ENCODE data around the gene FNTB. TPM values are rescaled to one million over a fixed set of nuclear protein-coding genes. Genes with fewer than 3 reads are reported as not detected.
A peak's percentile ranks its signal among the peaks of the same experiment; 100 is the strongest.

FNTB gene
- total and polyA plus RNA-seq, 3 experiments from 2014 or later = 8.3 to 14.8 (median 14.3) TPM

DNA sequence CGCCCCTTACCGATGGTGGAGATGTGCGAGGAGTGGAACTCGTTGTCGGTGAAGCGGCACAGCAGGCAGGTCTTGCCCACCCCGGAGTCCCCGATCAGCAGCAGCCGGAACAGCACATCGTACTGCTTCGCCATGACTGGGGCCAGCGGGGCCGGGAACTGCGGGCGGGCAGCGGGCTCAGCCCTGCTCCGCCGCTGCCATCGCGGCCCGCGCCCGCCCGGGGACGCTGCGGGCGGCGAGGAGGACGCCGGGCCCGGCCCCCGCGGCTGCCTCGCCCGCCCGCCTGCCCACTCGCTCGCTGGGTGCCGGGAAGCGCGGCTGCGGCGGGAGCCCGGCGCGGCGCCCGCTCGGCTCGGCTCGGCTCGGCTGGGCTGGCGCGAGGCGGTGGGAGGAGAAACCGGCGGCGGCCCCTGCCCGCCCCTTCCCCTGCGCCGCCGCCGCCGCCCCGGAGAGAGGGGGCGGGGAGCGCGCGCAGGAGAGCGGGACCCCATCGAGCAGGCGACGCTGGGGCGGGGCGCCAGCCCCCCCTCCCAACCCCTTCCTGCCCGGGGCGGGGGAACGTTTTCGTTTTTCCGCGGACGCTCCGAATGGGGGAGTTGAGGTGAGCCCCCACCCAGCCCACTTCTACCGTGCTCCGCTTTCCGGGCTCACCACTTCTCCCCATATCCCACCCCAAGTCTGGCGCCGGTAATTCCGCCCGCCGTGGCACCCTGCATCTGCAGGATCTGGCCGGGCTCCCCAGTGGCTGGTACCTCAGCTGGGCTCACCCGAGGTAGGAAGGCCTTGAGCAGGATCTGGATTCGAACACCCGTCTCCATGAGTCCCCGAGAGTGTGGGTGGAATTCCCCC, 14.5 kb upstream of the FNTB start, which contains the start of gene RAB15:
RAB15 (minus strand) TSS at position 394 of the 849 bp plus-strand sequence; CDS start at position 134, 260 bp downstream.
- H3K4me1 Mint-ChIP-seq = peaks cover 15 to 19% (median 17%) of the 10 kb centered on the region in 3 donors
- peak; percentile 26 to 63 (median 43) for DNase-seq
- ChIA-PET POLR2A (interaction anchor here (0.9 to 1.2 kb wide), 2 partner anchors 57 to 58 kb away, joined by 3 to 6 read pairs; partner anchors contain the start of gene CHURC1), CTCF (no interaction called here)
- H3K27me3 Mint-ChIP-seq = no peaks in the 10 kb centered on the region
- H3K4me3 Mint-ChIP-seq = peak within 1 kb of the TSS; percentile 80 to 92 (median 85)
- H3K9me3 Mint-ChIP-seq = no peaks in the 10 kb centered on the region
- Histone ChIP-seq H3K27ac (ENCODE audit: low read depth, low read length) (no peak within 1 kb of the TSS), H3K9me3 (ENCODE audit: low read length) (no peaks in the 10 kb centered on the region), H3K4me3 (ENCODE audit: low read length) (peak within 1 kb of the TSS; percentile 54), H3K36me3 (ENCODE audit: insufficient read depth, low read length) (no peaks in the 10 kb centered on the region), H3K4me1 (ENCODE audit: insufficient read depth, low read length) (peaks cover 19% of the 10 kb centered on the region), H3K27me3 (ENCODE audit: insufficient read depth, low read length, poor library complexity, severe bottlenecking) (no peaks in the 10 kb centered on the region)
- no peaks in the 10 kb centered on the region for H3K36me3 Mint-ChIP-seq
- H3K27ac Mint-ChIP-seq = peak within 1 kb of the TSS in 7 of 8 donors; percentile 32 to 95 (median 63)

DNA sequence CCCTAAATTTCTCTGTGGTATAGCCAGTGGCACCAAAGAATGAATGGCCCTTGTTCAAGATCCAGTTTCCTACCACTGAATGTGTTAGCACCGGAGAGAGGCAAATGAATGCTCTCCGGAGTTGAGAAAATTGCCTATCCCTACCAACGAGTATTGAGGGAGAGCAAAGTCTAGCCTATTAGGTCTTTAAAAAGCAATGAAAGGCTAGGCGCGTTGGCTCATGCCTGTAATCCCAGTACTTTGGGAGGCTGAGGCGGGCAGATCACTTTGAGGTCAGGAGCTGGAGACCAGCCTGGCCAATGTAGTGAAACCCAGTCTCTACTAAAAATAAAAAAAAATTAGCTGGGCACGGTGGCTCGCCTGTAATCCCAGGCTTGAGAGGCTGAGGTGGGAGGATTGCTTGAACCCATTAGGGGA, 13.7 kb upstream of the FNTB start:
- DNase-seq = peak in 1 of 5 donors; percentile 6
- Histone ChIP-seq H3K4me3 (ENCODE audit: low read length) (no peak overlapping the region), H3K27ac (ENCODE audit: low read depth, low read length) (no peak overlapping the region), H3K27me3 (ENCODE audit: insufficient read depth, low read length, poor library complexity, severe bottlenecking) (no peaks in the 10 kb centered on the region), H3K9me3 (ENCODE audit: low read length) (no peaks in the 10 kb centered on the region), H3K4me1 (ENCODE audit: insufficient read depth, low read length) (peaks cover 19% of the 10 kb centered on the region), H3K36me3 (ENCODE audit: insufficient read depth, low read length) (no peaks in the 10 kb centered on the region)
- H3K9me3 Mint-ChIP-seq = no peaks in the 10 kb centered on the region
- H3K4me3 Mint-ChIP-seq = peak overlapping the region; percentile 80 to 92 (median 85)
- peaks cover 13 to 19% (median 17%) of the 10 kb centered on the region in 3 donors for H3K4me1 Mint-ChIP-seq
- peak overlapping the region in 3 of 8 donors; percentile 57 to 88 (median 69) for H3K27ac Mint-ChIP-seq
- H3K36me3 Mint-ChIP-seq = no peaks in the 10 kb centered on the region
- CTCF ChIA-PET = no interaction called here
- POLR2A ChIA-PET = interaction anchor here (1.2 kb wide), 1 partner anchor 58 kb away, joined by 3 read pairs; no protein-coding TSS in a partner anchor
- H3K27me3 Mint-ChIP-seq = no peaks in the 10 kb centered on the region

DNA sequence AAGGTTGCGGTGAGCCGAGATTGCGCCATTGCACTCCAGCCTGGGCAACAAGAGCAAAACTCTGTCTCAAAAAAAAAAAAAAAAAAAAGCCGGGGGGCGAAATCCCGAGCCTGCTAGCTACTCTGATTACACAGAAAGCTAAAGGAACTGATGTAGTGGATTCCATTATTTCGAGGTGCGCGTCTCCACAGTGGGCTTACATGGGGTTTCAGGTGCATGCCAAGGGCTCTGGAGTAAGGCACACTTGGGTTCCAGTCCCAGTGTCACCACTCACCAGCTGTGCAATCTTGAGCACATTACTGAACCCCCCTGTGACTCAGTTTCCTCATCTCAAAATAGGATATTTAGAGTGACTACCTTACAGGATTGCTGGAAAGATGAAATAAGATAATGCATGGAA, 12.9 kb upstream of the FNTB start:
- Histone ChIP-seq H3K27ac (ENCODE audit: low read depth, low read length) (no peak overlapping the region), H3K4me3 (ENCODE audit: low read length) (no peak overlapping the region), H3K9me3 (ENCODE audit: low read length) (no peaks in the 10 kb centered on the region), H3K4me1 (ENCODE audit: insufficient read depth, low read length) (peaks cover 19% of the 10 kb centered on the region), H3K36me3 (ENCODE audit: insufficient read depth, low read length) (no peaks in the 10 kb centered on the region), H3K27me3 (ENCODE audit: insufficient read depth, low read length, poor library complexity, severe bottlenecking) (no peaks in the 10 kb centered on the region)
- ChIA-PET POLR2A (no interaction called here), CTCF (interaction anchor here (1.2 to 1.7 kb wide), 3 partner anchors 9 to 13 kb away, joined by 3 to 6 read pairs (median 4); partner anchors contain the start of gene FNTB)
- no peaks in the 10 kb centered on the region for H3K36me3 Mint-ChIP-seq
- no peaks in the 10 kb centered on the region for H3K9me3 Mint-ChIP-seq
- peaks cover 13 to 19% (median 17%) of the 10 kb centered on the region in 3 donors for H3K4me1 Mint-ChIP-seq
- H3K27ac Mint-ChIP-seq = peak overlapping the region in 1 of 8 donors; percentile 54
- peak in 1 of 5 donors; percentile 3 for DNase-seq
- H3K27me3 Mint-ChIP-seq = no peaks in the 10 kb centered on the region
- peak overlapping the region in 3 of 7 donors; percentile 23 to 44 (median 30) for H3K4me3 Mint-ChIP-seq

DNA sequence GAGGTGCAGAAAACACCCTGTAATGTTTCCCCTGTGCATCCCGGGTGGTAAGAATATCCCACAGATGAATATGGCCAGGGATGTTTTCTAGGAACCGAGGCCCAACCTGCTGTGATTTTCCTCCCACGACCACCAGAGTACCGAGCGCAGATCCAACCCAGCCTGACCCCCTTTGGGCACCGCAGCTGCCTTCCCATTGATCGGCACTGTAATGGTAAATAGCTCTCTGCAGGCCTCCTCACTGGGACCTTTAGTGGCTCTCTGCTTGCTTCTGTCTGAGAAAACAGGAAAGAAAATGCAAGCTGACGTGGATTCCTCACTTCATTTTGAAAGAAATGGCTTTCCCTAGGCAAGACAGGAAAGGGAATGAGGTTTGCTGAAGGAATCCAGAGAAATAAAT, 12.1 kb upstream of the FNTB start:
- H3K36me3 ChIP-seq (ENCODE audit: insufficient read depth, low read length) = no peaks in the 10 kb centered on the region
- H3K27me3 ChIP-seq (ENCODE audit: insufficient read depth, low read length, poor library complexity, severe bottlenecking) = no peaks in the 10 kb centered on the region
- DNase-seq = peak in 1 of 5 donors; percentile 19
- H3K4me1 ChIP-seq (ENCODE audit: insufficient read depth, low read length) = peaks cover 19% of the 10 kb centered on the region
- H3K27ac Mint-ChIP-seq = no peak overlapping the region
- ChIA-PET POLR2A (interaction anchor here (0.6 to 1.0 kb wide), 2 partner anchors 48 to 151 kb away, joined by 3 to 4 read pairs; no protein-coding TSS in a partner anchor), CTCF (interaction anchor here (0.8 to 1.7 kb wide), 4 partner anchors 8 to 12 kb away, joined by 3 to 6 read pairs (median 4); partner anchors contain the start of gene FNTB)
- no peaks in the 10 kb centered on the region for H3K9me3 ChIP-seq (ENCODE audit: low read length)
- no peaks in the 10 kb centered on the region for H3K27me3 Mint-ChIP-seq
- no peak overlapping the region for H3K27ac ChIP-seq (ENCODE audit: low read depth, low read length)
- H3K36me3 Mint-ChIP-seq = no peaks in the 10 kb centered on the region
- H3K4me3 ChIP-seq (ENCODE audit: low read length) = no peak overlapping the region
- H3K4me3 Mint-ChIP-seq = peak overlapping the region in 3 of 7 donors; percentile 4 to 71 (median 25)
- H3K9me3 Mint-ChIP-seq = no peaks in the 10 kb centered on the region
- H3K4me1 Mint-ChIP-seq = peaks cover 13 to 19% (median 17%) of the 10 kb centered on the region in 3 donors

DNA sequence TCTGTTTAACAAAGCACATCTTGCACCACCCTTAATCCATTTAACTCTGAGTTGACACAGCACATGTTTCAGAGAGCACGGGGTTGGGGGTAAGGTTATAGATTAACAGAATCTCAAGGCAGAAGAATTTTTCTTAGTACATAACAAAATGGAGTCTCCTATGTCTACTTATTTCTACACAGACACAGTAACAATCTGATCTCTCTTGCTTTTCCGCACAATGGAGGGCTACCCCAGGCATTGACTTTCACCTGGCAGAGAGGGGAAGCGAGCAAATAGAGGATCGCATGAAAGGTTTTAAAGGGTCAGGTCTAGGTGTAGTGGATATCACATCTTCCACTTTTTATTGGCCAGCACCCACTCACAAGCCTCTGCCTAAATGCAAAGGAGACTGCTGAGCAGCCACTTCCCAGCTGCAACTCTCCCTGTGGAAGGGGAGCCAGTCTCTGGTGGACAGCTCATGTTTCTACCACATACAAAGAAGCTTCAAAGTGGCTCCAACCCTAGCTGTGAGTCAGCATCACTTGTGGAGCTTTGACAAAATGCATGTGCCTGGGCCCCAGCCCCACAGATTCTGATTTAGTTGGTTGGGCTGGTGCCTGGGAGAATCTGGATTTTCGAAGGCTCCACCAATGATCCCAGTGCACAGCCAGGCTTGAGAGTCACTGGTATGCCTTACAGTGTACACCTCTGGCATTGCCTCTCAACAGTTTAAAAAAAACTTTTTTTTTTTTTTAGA, 7.2 kb upstream of the FNTB start:
- H3K36me3 Mint-ChIP-seq = no peaks in the 10 kb centered on the region
- peaks cover 2 to 11% of the 10 kb centered on the region in 2 donors for H3K27me3 Mint-ChIP-seq
- no peak overlapping the region for H3K4me3 Mint-ChIP-seq
- H3K4me1 Mint-ChIP-seq = peaks cover 5 to 18% (median 10%) of the 10 kb centered on the region in 3 donors
- CTCF ChIA-PET = interaction anchor here (6.2 kb wide), 1 partner anchor 156 kb away, joined by 34 read pairs; no protein-coding TSS in a partner anchor
- no peak overlapping the region for H3K27ac ChIP-seq (ENCODE audit: low read depth, low read length)
- H3K4me3 ChIP-seq (ENCODE audit: low read length) = no peak overlapping the region
- no peaks in the 10 kb centered on the region for H3K36me3 ChIP-seq (ENCODE audit: insufficient read depth, low read length)
- peaks cover 9% of the 10 kb centered on the region for H3K4me1 ChIP-seq (ENCODE audit: insufficient read depth, low read length)
- no peaks in the 10 kb centered on the region for H3K27me3 ChIP-seq (ENCODE audit: insufficient read depth, low read length, poor library complexity, severe bottlenecking)
- no peak for DNase-seq
- POLR2A ChIA-PET = interaction anchor here (0.7 kb wide), 1 partner anchor 65 kb away, joined by 3 read pairs; no protein-coding TSS in a partner anchor
- H3K9me3 Mint-ChIP-seq = no peaks in the 10 kb centered on the region
- H3K9me3 ChIP-seq (ENCODE audit: low read length) = no peaks in the 10 kb centered on the region
- no peak overlapping the region for H3K27ac Mint-ChIP-seq

DNA sequence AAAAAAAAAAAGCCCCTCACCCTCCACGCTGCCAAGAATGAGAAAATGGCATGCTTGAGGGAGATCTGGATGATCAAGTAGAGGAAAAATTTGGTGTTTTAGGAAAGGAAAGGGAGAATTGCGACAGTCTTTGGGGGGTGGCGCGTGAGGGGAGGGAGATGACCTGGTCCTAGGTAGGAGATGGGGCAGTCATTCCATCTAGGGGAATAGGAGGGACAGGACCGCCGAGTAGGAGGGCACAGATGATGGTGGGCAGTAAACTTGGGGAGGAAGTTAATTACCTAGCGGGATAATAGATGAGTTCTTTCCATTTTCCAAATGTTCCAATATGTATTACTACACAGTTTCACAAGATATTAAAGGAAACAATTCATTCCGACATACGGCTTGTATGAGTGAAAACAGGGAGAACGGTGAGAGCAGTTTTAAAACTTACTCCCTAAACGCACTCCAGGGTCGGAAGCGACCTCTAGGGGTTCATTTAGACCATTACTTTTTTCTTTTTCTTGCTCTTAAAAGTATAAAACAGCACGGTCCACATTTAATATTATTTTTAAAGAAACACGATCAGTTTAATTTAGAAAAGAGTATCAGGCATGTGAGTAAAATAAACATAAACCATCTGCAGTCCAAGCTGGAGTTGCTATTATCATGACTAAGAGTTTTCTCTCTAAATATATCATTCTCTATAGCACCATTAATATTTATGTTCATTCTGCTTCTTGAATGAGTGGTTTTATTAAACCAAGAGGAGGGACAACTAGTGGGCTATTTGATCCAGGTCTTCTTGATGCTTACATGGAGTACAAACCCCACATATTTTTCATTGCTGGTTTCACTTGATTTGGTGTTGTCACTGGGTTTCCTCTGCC, 3.0 kb upstream of the FNTB start:
- ChIA-PET CTCF (interaction anchor here (0.7 to 6.2 kb wide), 9 partner anchors 10 to 211 kb away, joined by 3 to 34 read pairs (median 4); no protein-coding TSS in a partner anchor), POLR2A (no interaction called here)
- peak overlapping the region in 3 of 8 donors; percentile 4 to 11 (median 10) for H3K27ac Mint-ChIP-seq

DNA sequence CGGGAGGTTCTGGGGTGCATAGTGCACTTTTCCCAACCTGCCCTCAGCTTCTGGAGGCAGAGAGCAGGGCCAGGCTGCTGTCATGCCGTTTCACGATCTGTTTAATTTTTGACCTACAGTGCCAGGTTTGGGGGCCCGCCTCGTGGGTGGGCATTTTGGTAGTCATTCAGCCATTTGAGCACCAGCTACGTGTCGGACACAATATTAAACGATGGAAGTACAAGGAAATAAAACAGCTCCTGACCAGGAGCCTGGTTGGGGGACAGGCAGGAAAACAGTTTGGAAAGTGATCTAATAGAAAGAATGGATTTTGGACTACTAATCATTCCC, 708 bp downstream of the FNTB start:
- H3K27ac Mint-ChIP-seq = peak overlapping the region; percentile 87 to 98 (median 96)
- Histone ChIP-seq H3K9me3 (ENCODE audit: low read length) (no peaks in the 10 kb centered on the region), H3K4me3 (ENCODE audit: low read length) (peak overlapping the region; percentile 93), H3K36me3 (ENCODE audit: insufficient read depth, low read length) (no peaks in the 10 kb centered on the region), H3K4me1 (ENCODE audit: insufficient read depth, low read length) (peaks cover 47% of the 10 kb centered on the region), H3K27ac (ENCODE audit: low read depth, low read length) (peak overlapping the region; percentile 69), H3K27me3 (ENCODE audit: insufficient read depth, low read length, poor library complexity, severe bottlenecking) (no peaks in the 10 kb centered on the region)
- H3K4me3 Mint-ChIP-seq = peak overlapping the region; percentile 92 to 97 (median 96)
- CTCF ChIA-PET = interaction anchor here (1.1 to 1.6 kb wide), 5 partner anchors 13 to 165 kb away, joined by 3 to 6 read pairs (median 3); no protein-coding TSS in a partner anchor
- H3K36me3 Mint-ChIP-seq = peaks cover 0 to 5% (median 0%) of the 10 kb centered on the region in 3 donors
- POLR2A ChIA-PET = interaction anchor here (1.5 to 2.3 kb wide), 3 partner anchors 73 to 115 kb away, joined by 6 to 12 read pairs (median 10); partner anchors contain the start of genes CHURC1 and MAX
- no peak for DNase-seq
- peaks cover 54 to 71% (median 62%) of the 10 kb centered on the region in 3 donors for H3K4me1 Mint-ChIP-seq
- H3K9me3 Mint-ChIP-seq = peaks cover 0 to 2% (median 0%) of the 10 kb centered on the region in 5 donors
- H3K27me3 Mint-ChIP-seq = peaks cover 2 to 7% of the 10 kb centered on the region in 2 donors

More for the DNA sequence above, 3.0 kb upstream of the FNTB start:
- no peak overlapping the region for H3K27ac ChIP-seq (ENCODE audit: low read depth, low read length)
- no peaks in the 10 kb centered on the region for H3K36me3 ChIP-seq (ENCODE audit: insufficient read depth, low read length)
- H3K9me3 Mint-ChIP-seq = no peaks in the 10 kb centered on the region
- H3K4me3 ChIP-seq (ENCODE audit: low read length) = peak overlapping the region; percentile 23
- peaks cover 26 to 37% (median 30%) of the 10 kb centered on the region in 3 donors for H3K4me1 Mint-ChIP-seq
- peaks cover 26% of the 10 kb centered on the region for H3K4me1 ChIP-seq (ENCODE audit: insufficient read depth, low read length)
- H3K4me3 Mint-ChIP-seq = peak overlapping the region in 6 of 7 donors; percentile 22 to 63 (median 54)
- no peaks in the 10 kb centered on the region for H3K27me3 ChIP-seq (ENCODE audit: insufficient read depth, low read length, poor library complexity, severe bottlenecking)
- no peaks in the 10 kb centered on the region for H3K9me3 ChIP-seq (ENCODE audit: low read length)
- DNase-seq = peak in 3 of 5 donors; percentile 48 to 58 (median 55)
- peaks cover 0 to 5% (median 0%) of the 10 kb centered on the region in 3 donors for H3K36me3 Mint-ChIP-seq
- peaks cover 4 to 11% of the 10 kb centered on the region in 2 donors for H3K27me3 Mint-ChIP-seq

Data from CD8-positive, alpha-beta memory T cell (primary cell).